Neural progenitor cell (in vitro differentiated cells): ENCODE results near the gene NR4A1. TPM values are rescaled to one million over a fixed set of nuclear protein-coding genes. Genes with fewer than 3 reads are reported as not detected.
A peak's percentile ranks its signal among the peaks of the same experiment; 100 is the strongest.

Experiments used
- DNase-seq: peaks from one replicate; pipeline ENCODE4 v3.0.0-alpha.2; 2016; ENCODE audit warnings: low spot score
- H2AFZ ChIP-seq: fragments of 200-600 bp; sonication (generic); replicated peaks from 2 replicates; pipeline ENCODE4 v1.6.1; 2016; ENCODE audit warnings: antibody characterized with exemption
- H3F3A ChIP-seq: fragments of 200-600 bp; sonication (generic); 2 replicates; pipeline ENCODE4 v1.6.1; 2016; ENCODE audit warnings: antibody characterized with exemption, low read depth
- H3K27ac ChIP-seq: fragments of 200-600 bp; sonication (generic); 2 replicates; pipeline ENCODE4 v1.5.1; 2016; ENCODE audit warnings: mild to moderate bottlenecking
- H3K27me3 ChIP-seq: fragments of 200-600 bp; sonication (generic); 2 replicates; pipeline ENCODE4 v1.6.1; 2016; ENCODE audit warnings: mild to moderate bottlenecking, moderate library complexity
- H3K36me3 ChIP-seq: fragments of 200-600 bp; sonication (generic); 2 replicates; pipeline ENCODE4 v1.5.1; 2016
- H3K4me1 ChIP-seq: fragments of 200-600 bp; sonication (generic); 2 replicates; pipeline ENCODE4 v1.6.1; 2016; ENCODE audit warnings: mixed run types
- H3K4me2 ChIP-seq: fragments of 200-600 bp; sonication (generic); 2 replicates; pipeline ENCODE4 v1.6.1; 2016
- H3K4me3 ChIP-seq: fragments of 200-600 bp; sonication (generic); 2 replicates; pipeline ENCODE4 v1.5.1; 2016
- H3K79me2 ChIP-seq: fragments of 200-600 bp; sonication (generic); 2 replicates; pipeline ENCODE4 v1.6.1; 2016; ENCODE audit warnings: low read depth
- H3K9ac ChIP-seq: fragments of 200-600 bp; sonication (generic); 2 replicates; pipeline ENCODE4 v1.6.1; 2016
- H3K9me3 ChIP-seq: fragments of 200-600 bp; sonication (generic); 2 replicates; pipeline ENCODE4 v1.5.1; 2016; ENCODE audit warnings: low read depth
- H4K20me1 ChIP-seq: fragments of 200-600 bp; sonication (generic); 2 replicates; pipeline ENCODE4 v1.6.1; 2016; ENCODE audit warnings: low read depth
- H3K27ac Mint-ChIP-seq: 3 replicates; pipeline ENCODE4 v1.8.0; 2021; ENCODE audit warnings: mixed read lengths
- H3K27me3 Mint-ChIP-seq: 2 replicates; pipeline ENCODE4 v1.8.0; 2022; ENCODE audit warnings: low read depth, mild to moderate bottlenecking, inconsistent platforms, moderate library complexity, mixed read lengths; ENCODE audit not compliant: insufficient read depth
- H3K36me3 Mint-ChIP-seq: 3 replicates; pipeline ENCODE4 v1.8.0; 2021; ENCODE audit warnings: mixed read lengths
- H3K4me1 Mint-ChIP-seq: 3 replicates; pipeline ENCODE4 v1.8.0; 2021; ENCODE audit warnings: mixed read lengths
- H3K4me3 Mint-ChIP-seq: 3 replicates; pipeline ENCODE4 v1.8.0; 2021; ENCODE audit warnings: mild to moderate bottlenecking, moderate library complexity, mixed read lengths
- H3K9me3 Mint-ChIP-seq: 3 replicates; pipeline ENCODE4 v1.8.0; 2020; ENCODE audit warnings: mixed read lengths
- CTCF ChIP-seq: fragments of 200-600 bp; sonication (generic); IDR thresholded peaks from 2 replicates; pipeline ENCODE4 v1.5.1; 2017; ENCODE audit warnings: antibody characterized with exemption, mild to moderate bottlenecking
- EZH2 ChIP-seq: fragments of 200-600 bp; sonication (generic); IDR thresholded peaks from 2 replicates; pipeline ENCODE4 v1.6.1; 2017; ENCODE audit warnings: antibody characterized with exemption, mild to moderate bottlenecking, moderate library complexity
- EZH2phosphoT487 ChIP-seq: fragments of 200-600 bp; sonication (generic); IDR thresholded peaks from 2 replicates; pipeline ENCODE4 v1.6.1; 2017; ENCODE audit warnings: antibody characterized with exemption
- total RNA-seq: library from RNA; depleted of rRNA; stranded (reverse); fragments of >200 nt; gene quantifications from 2 replicates; pipeline ENCODE4 v1.2.3, GENCODE V29; 2015; ENCODE audit warnings: low replicate concordance

The NR4A1 gene
- total RNA-seq, 1 donor from 2014 or later = 8.2 TPM

DNA sequence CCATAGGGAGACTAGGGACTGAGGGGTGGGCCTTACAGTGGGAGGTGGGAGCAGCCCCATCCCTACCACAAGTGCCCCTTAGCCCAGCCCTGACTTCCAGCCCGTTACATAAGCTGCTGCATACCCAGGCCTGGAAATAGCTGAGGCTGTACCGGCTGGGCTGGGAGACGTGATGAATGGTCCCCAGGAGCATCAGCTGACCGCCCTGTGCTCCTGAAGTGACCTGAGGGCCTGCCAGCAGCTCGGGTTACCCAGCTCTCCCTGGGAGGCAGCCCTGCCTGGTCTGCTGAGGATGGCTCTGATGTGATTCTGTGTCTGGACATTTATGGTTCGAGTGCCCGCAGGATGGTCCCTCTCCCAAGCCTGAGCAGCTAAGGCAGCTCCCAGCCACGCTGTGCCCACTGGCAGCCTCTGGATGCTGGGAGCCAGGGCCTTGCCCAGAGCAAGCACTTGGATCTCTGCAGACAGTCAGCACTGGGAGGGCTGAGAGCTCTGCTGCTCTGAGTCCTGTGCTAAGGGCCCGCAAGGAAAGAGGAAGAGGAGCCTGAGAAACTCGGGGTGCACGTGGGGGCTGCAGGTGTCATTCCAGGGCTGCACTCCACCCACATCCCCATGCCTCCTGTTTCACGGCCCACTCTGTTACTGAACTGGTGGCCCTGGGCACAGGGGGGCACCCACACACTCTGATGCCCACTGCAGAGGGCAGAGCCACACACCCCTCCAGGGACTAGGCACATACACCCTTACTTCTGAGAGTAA lies 24.0 kb upstream of the NR4A1 start:
- Mint-ChIP-seq H3K9me3 (no peaks in the 10 kb centered on the region), H3K4me3 (no peak overlapping the region), H3K36me3 (no peaks in the 10 kb centered on the region), H3K4me1 (peaks cover 54% of the 10 kb centered on the region), H3K27ac (peak overlapping the region; percentile 63), H3K27me3 (peaks cover 16% of the 10 kb centered on the region)
- Histone ChIP-seq H3K4me3 (no peak overlapping the region), H3F3A (peaks cover 39% of the 10 kb centered on the region), H3K4me1 (peaks cover 34% of the 10 kb centered on the region), H2AFZ (no peak overlapping the region), H3K9me3 (no peaks in the 10 kb centered on the region), H3K4me2 (no peak overlapping the region), H3K27ac (no peak overlapping the region), H3K9ac (no peak overlapping the region), H4K20me1 (no peaks in the 10 kb centered on the region), H3K79me2 (no peaks in the 10 kb centered on the region), H3K27me3 (peaks cover 27% of the 10 kb centered on the region), H3K36me3 (no peaks in the 10 kb centered on the region)
- DNase-seq = peak; percentile 66
- TF ChIP-seq EZH2phosphoT487 (no peak), EZH2 (no peak), CTCF (no peak)

DNA sequence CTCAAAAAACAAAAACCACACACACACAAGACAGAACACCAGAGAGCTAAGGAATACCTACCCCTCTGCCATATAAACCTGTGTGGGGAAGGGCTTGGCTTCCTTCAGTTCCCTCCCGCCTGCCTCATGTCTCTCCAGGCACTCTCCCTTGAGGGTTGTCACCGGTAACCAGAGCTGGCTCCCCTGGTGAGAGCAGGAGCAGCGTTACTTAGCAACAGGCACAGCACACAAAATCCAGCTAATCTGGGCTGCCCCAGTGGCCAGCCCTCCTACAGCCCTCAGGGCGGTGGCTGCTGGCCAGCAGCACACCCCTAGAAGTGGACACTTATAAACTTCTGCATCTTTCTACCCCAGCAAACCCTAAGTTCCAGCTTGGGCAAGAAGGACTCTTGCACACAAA lies 21.6 kb upstream of the NR4A1 start:
- peak overlapping the region; percentile 17 for H2AFZ ChIP-seq
- H3K27ac Mint-ChIP-seq = peak overlapping the region; percentile 97
- no peaks in the 10 kb centered on the region for H3K36me3 Mint-ChIP-seq
- no peak overlapping the region for H3K9ac ChIP-seq
- peaks cover 54% of the 10 kb centered on the region for H3K4me1 Mint-ChIP-seq
- no peak overlapping the region for H3K27ac ChIP-seq
- H3K9me3 ChIP-seq = no peaks in the 10 kb centered on the region
- H3K4me3 Mint-ChIP-seq = peak overlapping the region; percentile 74
- no peak for TF ChIP-seq EZH2
- no peak for TF ChIP-seq EZH2phosphoT487
- no peak for TF ChIP-seq CTCF
- H3K4me3 ChIP-seq = peak overlapping the region; percentile 21
- peak; percentile 95 for DNase-seq
- H3K4me1 ChIP-seq = peaks cover 42% of the 10 kb centered on the region
- H3K27me3 Mint-ChIP-seq = peaks cover 18% of the 10 kb centered on the region
- H3K27me3 ChIP-seq = peaks cover 19% of the 10 kb centered on the region
- H3F3A ChIP-seq = peaks cover 36% of the 10 kb centered on the region
- H4K20me1 ChIP-seq = no peaks in the 10 kb centered on the region
- no peaks in the 10 kb centered on the region for H3K36me3 ChIP-seq
- H3K4me2 ChIP-seq = peak overlapping the region; percentile 70
- H3K79me2 ChIP-seq = no peaks in the 10 kb centered on the region
- H3K9me3 Mint-ChIP-seq = no peaks in the 10 kb centered on the region

GRCh38 chr12:52032446-52032803 lies 18.8 kb upstream of the NR4A1 start:
- no peak overlapping the region for H2AFZ ChIP-seq
- H3K36me3 Mint-ChIP-seq = no peaks in the 10 kb centered on the region
- no peak overlapping the region for H3K27ac ChIP-seq

More at GRCh38 chr12:52032446-52032803, 18.8 kb upstream of the NR4A1 start:
- Histone ChIP-seq H3K4me1 (peaks cover 30% of the 10 kb centered on the region), H4K20me1 (no peaks in the 10 kb centered on the region), H3K27me3 (peaks cover 42% of the 10 kb centered on the region), H3K9me3 (no peaks in the 10 kb centered on the region), H3K36me3 (no peaks in the 10 kb centered on the region), H3K4me2 (peak overlapping the region; percentile 74), H3F3A (peaks cover 36% of the 10 kb centered on the region), H3K4me3 (peak overlapping the region; percentile 39), H3K9ac (no peak overlapping the region), H3K79me2 (no peaks in the 10 kb centered on the region)
- H3K27ac Mint-ChIP-seq = peak overlapping the region; percentile 96
- DNase-seq = no peak
- H3K4me1 Mint-ChIP-seq = peaks cover 43% of the 10 kb centered on the region
- no peaks in the 10 kb centered on the region for H3K9me3 Mint-ChIP-seq
- no peak for TF ChIP-seq EZH2
- no peak for TF ChIP-seq EZH2phosphoT487
- TF ChIP-seq CTCF = no peak
- H3K27me3 Mint-ChIP-seq = peaks cover 26% of the 10 kb centered on the region
- peak overlapping the region; percentile 79 for H3K4me3 Mint-ChIP-seq
